ENCODE measurements around the gene PIN1. TPM values are rescaled to one million over a fixed set of nuclear protein-coding genes. Genes with fewer than 3 reads are reported as not detected.

Gene PIN1
- total RNA-seq, 1 donor from 2014 or later, result 114 TPM

- no peak for DNase-seq (ENCODE audit: low read depth)
- peak; percentile 63 for TF ChIP-seq CTCF (conservative IDR thresholded peaks at IDR 0.05; ENCODE audit: low read depth, low read length)
- no peak overlapping the region for H3K4me3 ChIP-seq (ENCODE audit: low read depth, low read length)
These were observed 12.9 kb downstream of the PIN1 start for GRCh38 chr19:9848060-9848459.

GRCh38 chr19:9848762-9849161 is 13.6 kb downstream of the PIN1 start:
- no peak for DNase-seq (ENCODE audit: low read depth)
- no peak overlapping the region for H3K4me3 ChIP-seq (ENCODE audit: low read depth, low read length)
- TF ChIP-seq CTCF (conservative IDR thresholded peaks at IDR 0.05; ENCODE audit: low read depth, low read length), result no peak

GRCh38 chr19:9849791-9850190 is 14.7 kb downstream of the PIN1 start:
- no peak for TF ChIP-seq CTCF (conservative IDR thresholded peaks at IDR 0.05; ENCODE audit: low read depth, low read length)
- H3K4me3 ChIP-seq (ENCODE audit: low read depth, low read length), result no peak overlapping the region
- no peak for DNase-seq (ENCODE audit: low read depth)

- TF ChIP-seq CTCF (conservative IDR thresholded peaks at IDR 0.05; ENCODE audit: low read depth, low read length), result no peak
These were observed 15.3 kb downstream of the PIN1 start for GRCh38 chr19:9850235-9850959.

GRCh38 chr19:9854282-9854846 is 19.2 kb downstream of the PIN1 start:
- no peak for DNase-seq (ENCODE audit: low read depth)
- H3K4me3 ChIP-seq (ENCODE audit: low read depth, low read length), result no peak overlapping the region
- TF ChIP-seq CTCF (conservative IDR thresholded peaks at IDR 0.05; ENCODE audit: low read depth, low read length), result no peak

More at GRCh38 chr19:9850235-9850959, 15.3 kb downstream of the PIN1 start:
- no peak for DNase-seq (ENCODE audit: low read depth)
- H3K4me3 ChIP-seq (ENCODE audit: low read depth, low read length), result no peak overlapping the region

GRCh38 chr19:9856609-9857008 is 21.5 kb downstream of the PIN1 start:
- no peak for DNase-seq (ENCODE audit: low read depth)
- H3K4me3 ChIP-seq (ENCODE audit: low read depth, low read length), result no peak overlapping the region
- no peak for TF ChIP-seq CTCF (conservative IDR thresholded peaks at IDR 0.05; ENCODE audit: low read depth, low read length)

Data from epithelial cell of proximal tubule (primary cell).